Neuronal stem cell (in vitro differentiated cells): Measurements from ENCODE around the gene WNT8A. TPM values are rescaled to one million over a fixed set of nuclear protein-coding genes. Genes with fewer than 3 reads are reported as not detected.

Source experiments
- DNase-seq: peaks from one replicate; pipeline ENCODE4 v3.0.0-alpha.2; 2013; ENCODE audit warnings: low spot score
- H2AFZ ChIP-seq: one replicate; pipeline ENCODE4 v1.6.1; 2013; ENCODE audit warnings: mild to moderate bottlenecking, low read length, inconsistent platforms
- H2AK5ac ChIP-seq: 2 replicates; pipeline ENCODE4 v1.6.1; 2013; ENCODE audit warnings: low read depth, mild to moderate bottlenecking, inconsistent platforms, low read length, moderate library complexity, mixed read lengths
- H2BK120ac ChIP-seq: 2 replicates; pipeline ENCODE4 v1.6.1; 2013; ENCODE audit warnings: low read depth, mild to moderate bottlenecking, inconsistent platforms, low read length, moderate library complexity, mixed read lengths
- H2BK12ac ChIP-seq: one replicate; pipeline ENCODE4 v1.6.1; 2013; ENCODE audit warnings: low read length, inconsistent platforms
- H2BK15ac ChIP-seq: 2 replicates; pipeline ENCODE4 v1.6.1; 2013; ENCODE audit warnings: mild to moderate bottlenecking, low read length, inconsistent platforms, mixed read lengths
- H2BK5ac ChIP-seq: one replicate; pipeline ENCODE4 v1.6.1; 2013; ENCODE audit warnings: inconsistent platforms, mild to moderate bottlenecking, low read length, moderate library complexity
- H3K14ac ChIP-seq: one replicate; pipeline ENCODE4 v1.6.1; 2013; ENCODE audit warnings: low read length, inconsistent platforms
- H3K18ac ChIP-seq: 2 replicates; pipeline ENCODE4 v1.6.1; 2013; ENCODE audit warnings: low read length, inconsistent platforms
- H3K23ac ChIP-seq: 2 replicates; pipeline ENCODE4 v1.6.1; 2013; ENCODE audit warnings: low read depth, mild to moderate bottlenecking, mixed read lengths, low read length, inconsistent platforms; ENCODE audit not compliant: poor library complexity
- H3K27ac ChIP-seq: replicated peaks from 3 replicates; pipeline ENCODE4 v1.5.1; 2013; ENCODE audit warnings: low read length, inconsistent platforms
- H3K27me3 ChIP-seq, 3 experiments: 2 replicates each; pipeline ENCODE4 v1.6.1; 2013; ENCODE audit warnings: low read length in 3 of 3, mild to moderate bottlenecking in 2 of 3, inconsistent platforms in 1 of 3, low read depth in 1 of 3, mixed read lengths in 1 of 3, moderate library complexity in 1 of 3; ENCODE audit not compliant: control insufficient read depth in 3 of 3, insufficient read depth in 3 of 3
- H3K36me3 ChIP-seq, 2 donors: replicated peaks in 1 of 2; 2 replicates each; pipeline ENCODE4 v1.6.1; 2013; ENCODE audit warnings: low read length in 2 of 2; ENCODE audit not compliant: control insufficient read depth in 2 of 2, insufficient read depth in 2 of 2
- H3K4ac ChIP-seq: 2 replicates; pipeline ENCODE4 v1.6.1; 2013; ENCODE audit warnings: inconsistent platforms, mild to moderate bottlenecking, low read length, moderate library complexity
- H3K4me1 ChIP-seq, 2 donors: 1 replicate in 1 of 2; 2 replicates in 1 of 2; pipeline ENCODE4 v1.6.1; 2013; ENCODE audit warnings: low read length in 2 of 2, low read depth in 1 of 2; ENCODE audit not compliant: control insufficient read depth in 2 of 2, insufficient read depth in 1 of 2
- H3K4me2 ChIP-seq: one replicate; pipeline ENCODE4 v1.6.1; 2013; ENCODE audit warnings: mild to moderate bottlenecking, low read length, inconsistent platforms; ENCODE audit not compliant: insufficient read depth, poor library complexity, severe bottlenecking
- H3K4me3 ChIP-seq, 2 donors: 2 replicates each; pipeline ENCODE4 v1.5.1; 2013; ENCODE audit warnings: low read length in 2 of 2, mild to moderate bottlenecking in 2 of 2, inconsistent platforms in 1 of 2, moderate library complexity in 1 of 2
- H3K79me1 ChIP-seq: one replicate; pipeline ENCODE4 v1.6.1; 2013; ENCODE audit warnings: low read depth, mild to moderate bottlenecking, inconsistent platforms, low read length, moderate library complexity
- H3K9ac ChIP-seq: one replicate; pipeline ENCODE4 v1.6.1; 2013; ENCODE audit warnings: mild to moderate bottlenecking, low read depth, low read length, inconsistent platforms; ENCODE audit not compliant: poor library complexity
- H3K9me3 ChIP-seq, 2 donors: replicated peaks in 1 of 2; 2 replicates each; pipeline versions ENCODE3 to v1.6.1; 2013; ENCODE audit warnings: low read length in 2 of 2, mild to moderate bottlenecking in 2 of 2, inconsistent platforms in 1 of 2, low read depth in 1 of 2, mixed read lengths in 1 of 2, moderate library complexity in 1 of 2; ENCODE audit not compliant: control insufficient read depth in 2 of 2, insufficient read depth in 1 of 2
- H4K8ac ChIP-seq: one replicate; pipeline ENCODE4 v1.6.1; 2013; ENCODE audit warnings: low read depth, mild to moderate bottlenecking, inconsistent platforms, low read length, moderate library complexity
- H4K91ac ChIP-seq: one replicate; pipeline ENCODE4 v1.6.1; 2013; ENCODE audit warnings: low read length, low read depth, mild to moderate bottlenecking, inconsistent platforms; ENCODE audit not compliant: poor library complexity
- WGBS, 2 donors: extraction: QIAGEN DNeasy Blood & Tissue Kit; methylation state at CpG; one replicate each; pipeline ENCODE4 v1.1.7; 2013; ENCODE audit warnings: missing lambda C conversion rate in 2 of 2, mixed read lengths in 1 of 2; ENCODE audit not compliant: insufficient read length in 2 of 2, insufficient replicate concordance in 1 of 2; ENCODE audit errors: extremely low coverage in 2 of 2; 5-methylcytosine and 5-hydroxymethylcytosine counted together
- polyA plus RNA-seq, 2 experiments: library from polyadenylated mRNA; stranded (reverse); fragments of 200-250 nt; gene quantifications; one replicate each; pipeline ENCODE4 v1.2.3, GENCODE V29; 2013

The WNT8A gene
- 0.20 TPM for polyA plus RNA-seq (2013, experiment 1 of 2)
- polyA plus RNA-seq (2013, experiment 2 of 2) = 0.22 TPM

DNA sequence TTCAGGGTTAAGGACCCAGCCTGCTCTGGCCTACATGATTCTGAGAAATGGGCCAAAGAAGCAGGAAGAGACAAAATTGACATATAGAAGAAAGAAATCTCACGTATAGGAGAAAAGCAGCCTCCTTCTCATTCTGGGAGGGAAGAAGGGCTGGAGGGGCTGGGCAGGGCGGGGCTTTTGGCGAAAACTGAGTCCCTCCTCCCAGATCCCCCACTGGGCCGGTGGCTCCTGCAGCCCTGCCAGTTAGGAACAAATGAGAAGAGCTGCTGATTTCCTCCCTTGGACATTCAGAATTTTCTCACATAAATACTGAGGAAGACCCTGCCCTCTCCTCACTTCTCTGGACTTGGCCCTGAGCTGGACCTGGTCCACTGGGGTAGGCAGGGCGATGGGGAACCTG lies at the start of gene WNT8A:
TSS of gene WNT8A (plus strand) at position 332 of the 400 bp plus-strand sequence. CDS start 95 bp downstream, outside the sequence.
- Histone ChIP-seq H3K4me3 (no peak within 1 kb of the TSS), H3K14ac (peak within 1 kb of the TSS; percentile 41), H3K4ac (no peak within 1 kb of the TSS), H3K79me1 (no peaks in the 10 kb centered on the region), H3K9me3 (peaks cover 0 to 2% of the 10 kb centered on the region in 2 donors), H2AFZ (no peak within 1 kb of the TSS), H3K36me3 (no peaks in the 10 kb centered on the region), H3K4me2 (no peak within 1 kb of the TSS), H3K18ac (peak within 1 kb of the TSS; percentile 44), H4K8ac (no peak within 1 kb of the TSS), H3K4me1 (peaks cover 0 to 3% of the 10 kb centered on the region in 2 donors), H3K27me3 (peaks cover 0 to under 1% (median 0%) of the 10 kb centered on the region in 3 experiments), H3K23ac (no peak within 1 kb of the TSS), H2BK12ac (no peak within 1 kb of the TSS), H3K9ac (no peak within 1 kb of the TSS), H2AK5ac (no peak within 1 kb of the TSS), H3K27ac (no peak within 1 kb of the TSS), H2BK120ac (no peak within 1 kb of the TSS), H4K91ac (no peak within 1 kb of the TSS), H2BK15ac (no peak within 1 kb of the TSS), H2BK5ac (no peak within 1 kb of the TSS)
- no peak for DNase-seq
- no CpG with 5 or more reads among the region's 5 CpGs for WGBS, 2 donors

GRCh38 chr5:138035605-138036537 lies 48.0 kb upstream of the WNT8A start:
- Histone ChIP-seq H3K79me1 (no peaks in the 10 kb centered on the region), H2BK5ac (no peak overlapping the region), H3K23ac (no peak overlapping the region), H3K27me3 (no peaks in the 10 kb centered on the region), H2AFZ (peak overlapping the region; percentile 85), H3K36me3 (peaks cover 0 to 3% of the 10 kb centered on the region in 2 donors), H2BK12ac (no peak overlapping the region), H4K8ac (no peak overlapping the region), H3K27ac (no peak overlapping the region), H3K18ac (peak overlapping the region; percentile 29), H3K4me2 (no peak overlapping the region), H3K9me3 (no peaks in the 10 kb centered on the region), H2AK5ac (no peak overlapping the region), H2BK15ac (no peak overlapping the region), H3K9ac (no peak overlapping the region), H3K14ac (no peak overlapping the region), H2BK120ac (no peak overlapping the region), H4K91ac (no peak overlapping the region), H3K4ac (no peak overlapping the region), H3K4me3 (no peak overlapping the region), H3K4me1 (peaks cover 3 to 4% of the 10 kb centered on the region in 2 donors)
- peak; percentile 76 for DNase-seq
- no CpG with 5 or more reads among the region's 11 CpGs for WGBS, 2 donors

GRCh38 chr5:138037271-138037670 lies 46.6 kb upstream of the WNT8A start:
- no peak overlapping the region for H4K91ac ChIP-seq
- no peak overlapping the region for H3K9ac ChIP-seq
- no peak overlapping the region for H3K4me3 ChIP-seq
- no peaks in the 10 kb centered on the region for H3K27me3 ChIP-seq
- H3K9me3 ChIP-seq = no peaks in the 10 kb centered on the region
- no peak overlapping the region for H3K4me2 ChIP-seq
- no peak overlapping the region for H2AK5ac ChIP-seq
- DNase-seq = no peak
- H3K79me1 ChIP-seq = no peaks in the 10 kb centered on the region
- no peak overlapping the region for H3K4ac ChIP-seq
- no peak overlapping the region for H3K18ac ChIP-seq
- H2BK120ac ChIP-seq = no peak overlapping the region
- no peak overlapping the region for H3K14ac ChIP-seq
- no peak overlapping the region for H3K23ac ChIP-seq
- peaks cover 0 to 3% of the 10 kb centered on the region in 2 donors for H3K4me1 ChIP-seq
- H2BK12ac ChIP-seq = no peak overlapping the region
- H2BK5ac ChIP-seq = no peak overlapping the region
- no peak overlapping the region for H4K8ac ChIP-seq
- no peak overlapping the region for H2BK15ac ChIP-seq
- H3K27ac ChIP-seq = no peak overlapping the region
- H2AFZ ChIP-seq = no peak overlapping the region
- H3K36me3 ChIP-seq = no peaks in the 10 kb centered on the region

- Histone ChIP-seq H3K14ac (no peak overlapping the region), H3K9me3 (no peaks in the 10 kb centered on the region), H3K4me2 (no peak overlapping the region), H2BK5ac (no peak overlapping the region), H3K36me3 (no peaks in the 10 kb centered on the region), H2AK5ac (no peak overlapping the region), H2AFZ (no peak overlapping the region), H3K4me3 (no peak overlapping the region), H3K23ac (no peak overlapping the region), H4K8ac (no peak overlapping the region), H4K91ac (no peak overlapping the region), H2BK15ac (no peak overlapping the region), H3K4me1 (peaks cover 0 to 3% of the 10 kb centered on the region in 2 donors), H2BK120ac (no peak overlapping the region), H3K27me3 (no peaks in the 10 kb centered on the region), H2BK12ac (no peak overlapping the region), H3K4ac (no peak overlapping the region), H3K18ac (no peak overlapping the region), H3K9ac (no peak overlapping the region), H3K79me1 (no peaks in the 10 kb centered on the region), H3K27ac (no peak overlapping the region)
- WGBS, 2 donors = no CpG with 5 or more reads among the region's 1 CpG
- DNase-seq = no peak
These were observed 45.8 kb upstream of the WNT8A start for GRCh38 chr5:138037907-138038633.
